Upper lobe of left lung (tissue), 6 donors: ENCODE measurements around the gene OR13J1. TPM values are rescaled to one million over a fixed set of nuclear protein-coding genes. Genes with fewer than 3 reads are reported as not detected.

ENCODE experiments used
- ATAC-seq, 2 donors: fragments of 200-7000 bp; cut with Tn5 transposase; one replicate each; pipeline ENCODE4 v1.9.1; 2022; ENCODE audit warnings: mild to moderate bottlenecking in 2 of 2, moderate library complexity in 2 of 2; ENCODE audit not compliant: low FRiP score in 2 of 2
- DNase-seq, 2 donors: peaks; one replicate each; pipeline ENCODE4 v3.0.0-alpha.2; 2019 to 2020
- H3K27ac ChIP-seq, 4 donors: fragments of 200-600 bp; sonication (generic); one replicate each; pipeline ENCODE4 v1.5.1; 2016 to 2019
- H3K27me3 ChIP-seq, 4 donors: fragments of 200-600 bp; sonication (generic); one replicate each; pipeline ENCODE4 v1.5.1; 2017 to 2019
- H3K36me3 ChIP-seq, 4 donors: fragments of 200-600 bp; sonication (generic); one replicate each; pipeline ENCODE4 v1.5.1; 2016 to 2019
- H3K4me1 ChIP-seq, 4 donors: fragments of 200-600 bp; sonication (generic); one replicate each; pipeline ENCODE4 v1.5.1; 2018 to 2019
- H3K4me3 ChIP-seq, 4 donors: fragments of 200-600 bp; sonication (generic); one replicate each; pipeline ENCODE4 v1.5.1; 2017 to 2019; ENCODE audit warnings: mild to moderate bottlenecking in 2 of 4, moderate library complexity in 1 of 4
- H3K9me3 ChIP-seq, 4 donors: fragments of 200-600 bp; sonication (generic); one replicate each; pipeline ENCODE4 v1.5.1; 2018 to 2019
- CTCF ChIP-seq, 6 experiments: fragments of 450-650 bp in 4 of 6; fragments of 200-600 bp in 2 of 6; sonication (generic) in 2 of 6; IDR thresholded peaks; one replicate each; pipeline ENCODE4 v1.5.1; 2016 to 2019; ENCODE audit warnings: antibody characterized with exemption in 6 of 6
- EP300 ChIP-seq, 4 donors: sonication (generic); formaldehyde crosslinking; IDR thresholded peaks; one replicate each; pipeline ENCODE4 v1.5.1; 2017; ENCODE audit warnings: antibody characterized with exemption in 4 of 4, control low read depth in 2 of 4
- POLR2A ChIP-seq, 4 donors: fragments of 450-650 bp; IDR thresholded peaks; one replicate each; pipeline ENCODE4 v1.5.1; 2016 to 2017; ENCODE audit warnings: antibody characterized with exemption in 4 of 4, mild to moderate bottlenecking in 2 of 4
- POLR2AphosphoS5 ChIP-seq, 2 donors: sonication (generic); formaldehyde crosslinking; IDR thresholded peaks; one replicate each; pipeline ENCODE4 v1.5.1; 2017; ENCODE audit warnings: antibody characterized with exemption in 2 of 2
- WGBS, 2 donors: methylation state at CpG; one replicate each; pipeline ENCODE4 v1.1.5; 2017 to 2018; 5-methylcytosine and 5-hydroxymethylcytosine counted together
- total RNA-seq, 6 donors: library from RNA; depleted of rRNA in 4 of 6; stranded (reverse); fragments of >200 nt in 4 of 6; gene quantifications; one replicate each; pipeline versions ENCODE4 v1.1.0 to v1.2.1, GENCODE V29; 2016 to 2021
- donor health status: DM: no; HTN: no; CAD: no; lungs with moderate emphysema.
- donor health status: DM: no; HTN: yes; CAD: no; lungs with severe emphysema.

OR13J1 gene
- total RNA-seq, 6 donors from 2014 or later = not detected

- WGBS, 2 donors = 38 to 60% methylated on average over 2 to 3 of the region's 3 CpGs
- H3K27me3 ChIP-seq = no peaks in the 10 kb centered on the region
- peak in 1 of 2 donors; percentile 27 for ATAC-seq
Observed at GRCh38 chr9:35859990-35860339, 10.2 kb downstream of the OR13J1 start.

GRCh38 chr9:35859310-35859989, 10.8 kb downstream of the OR13J1 start:
- peak in 1 of 6 experiments; percentile 5 for TF ChIP-seq CTCF (IDR thresholded peaks at IDR 0.05)
- TF ChIP-seq POLR2AphosphoS5 (IDR thresholded peaks at IDR 0.05) = no peak
- Histone ChIP-seq H3K4me1 (peaks cover 0 to 3% (median 0%) of the 10 kb centered on the region in 4 donors), H3K36me3 (no peaks in the 10 kb centered on the region), H3K9me3 (no peaks in the 10 kb centered on the region), H3K4me3 (no peak overlapping the region), H3K27ac (no peak overlapping the region), H3K27me3 (no peaks in the 10 kb centered on the region)
- no peak for DNase-seq
- ATAC-seq = peak in 1 of 2 donors; percentile 25
- 58 to 61% methylated on average over 16 of the region's 16 CpGs for WGBS, 2 donors

More at GRCh38 chr9:35859990-35860339, 10.2 kb downstream of the OR13J1 start:
- Histone ChIP-seq H3K9me3 (no peaks in the 10 kb centered on the region), H3K4me3 (no peak overlapping the region), H3K36me3 (no peaks in the 10 kb centered on the region), H3K27ac (no peak overlapping the region), H3K4me1 (peaks cover 0 to 3% (median 0%) of the 10 kb centered on the region in 4 donors)
- TF ChIP-seq POLR2AphosphoS5 (IDR thresholded peaks at IDR 0.05) (no peak), POLR2A (IDR thresholded peaks at IDR 0.05) (no peak), CTCF (IDR thresholded peaks at IDR 0.05) (no peak), EP300 (IDR thresholded peaks at IDR 0.05) (no peak)
- DNase-seq = no peak

GRCh38 chr9:35858458-35858857, 11.7 kb downstream of the OR13J1 start:
- Histone ChIP-seq H3K9me3 (no peaks in the 10 kb centered on the region), H3K4me3 (no peak overlapping the region), H3K27ac (no peak overlapping the region), H3K36me3 (peaks cover 0 to 1% (median 0%) of the 10 kb centered on the region in 4 donors), H3K4me1 (peaks cover 0 to 3% (median 0%) of the 10 kb centered on the region in 4 donors), H3K27me3 (no peaks in the 10 kb centered on the region)
- DNase-seq (no peak), ATAC-seq (no peak)
- WGBS, 2 donors = 38 to 71% methylated on average over 2 to 5 of the region's 5 CpGs
- TF ChIP-seq POLR2AphosphoS5 (IDR thresholded peaks at IDR 0.05) (no peak), CTCF (IDR thresholded peaks at IDR 0.05) (no peak), EP300 (IDR thresholded peaks at IDR 0.05) (no peak), POLR2A (IDR thresholded peaks at IDR 0.05) (no peak)

- TF ChIP-seq POLR2A (IDR thresholded peaks at IDR 0.05) (no peak), EP300 (IDR thresholded peaks at IDR 0.05) (no peak), CTCF (IDR thresholded peaks at IDR 0.05) (no peak), POLR2AphosphoS5 (IDR thresholded peaks at IDR 0.05) (no peak)
- Histone ChIP-seq H3K9me3 (no peaks in the 10 kb centered on the region), H3K4me1 (peaks cover 0 to 3% (median 0%) of the 10 kb centered on the region in 4 donors), H3K27me3 (no peaks in the 10 kb centered on the region), H3K27ac (no peak overlapping the region), H3K36me3 (peaks cover 0 to 7% (median 2%) of the 10 kb centered on the region in 4 donors), H3K4me3 (no peak overlapping the region)
- WGBS, 2 donors = 86 to 88% methylated on average over 2 to 5 of the region's 5 CpGs
- ATAC-seq (no peak), DNase-seq (no peak)
Observed at GRCh38 chr9:35856882-35857281, 13.3 kb downstream of the OR13J1 start.

GRCh38 chr9:35856206-35856605, 14.0 kb downstream of the OR13J1 start:
- 65 to 76% methylated on average over 3 of the region's 3 CpGs for WGBS, 2 donors
- no peak for DNase-seq
- Histone ChIP-seq H3K27me3 (no peaks in the 10 kb centered on the region), H3K9me3 (no peaks in the 10 kb centered on the region), H3K27ac (no peak overlapping the region), H3K4me3 (no peak overlapping the region), H3K36me3 (peaks cover 0 to 7% (median 2%) of the 10 kb centered on the region in 4 donors), H3K4me1 (peaks cover 0 to 3% (median 0%) of the 10 kb centered on the region in 4 donors)
- TF ChIP-seq POLR2A (IDR thresholded peaks at IDR 0.05) (no peak), CTCF (IDR thresholded peaks at IDR 0.05) (no peak), POLR2AphosphoS5 (IDR thresholded peaks at IDR 0.05) (no peak), EP300 (IDR thresholded peaks at IDR 0.05) (no peak)
- no peak for ATAC-seq
